Anterior cingulate cortex (tissue), 58 donors: ENCODE results near the gene MVD.
A peak's percentile ranks its signal among the peaks of the same experiment; 100 is the strongest.

ENCODE experiments used
- DNase-seq, 58 donors: peaks; one replicate each; lab custom pipeline; 2025; lab: John Stamatoyannopoulos, UW

The MVD gene

GRCh38 chr16:88662843-88663606 is at the start of gene MVD:
MVD (minus strand) TSS chr16:88663091; CDS start chr16:88663080, 11 bp downstream.
- DNase-seq: peak; percentile 70 to 99 (median 97)

- no peak for DNase-seq
Measured at GRCh38 chr16:88712362-88712979, 49.6 kb upstream of the MVD start.

- no peak for DNase-seq
Measured at GRCh38 chr16:88711750-88712340, 49.0 kb upstream of the MVD start.

- DNase-seq: no peak
Measured at GRCh38 chr16:88710556-88710955, 47.7 kb upstream of the MVD start.

GRCh38 chr16:88706965-88707826 is 44.3 kb upstream of the MVD start:
- DNase-seq: no peak

- DNase-seq: peak in 57 of 58 donors; percentile 15 to 92 (median 81)
Measured at GRCh38 chr16:88706229-88706964, 43.5 kb upstream of the MVD start, which contains the start of the genes CTU2 and RNF166. CTU2 (plus strand) TSS chr16:88706503; CDS start chr16:88706531, 28 bp downstream. RNF166 (minus strand) TSS chr16:88706408; CDS start chr16:88706325, 83 bp downstream.

GRCh38 chr16:88705801-88706228 is 42.9 kb upstream of the MVD start:
- DNase-seq: no peak

GRCh38 chr16:88705076-88705684 is 42.3 kb upstream of the MVD start:
- DNase-seq: peak in 31 of 58 donors; percentile 8 to 61 (median 29)

- DNase-seq: peak in 40 of 58 donors; percentile 16 to 74 (median 42)
Measured at GRCh38 chr16:88703486-88704309, 40.8 kb upstream of the MVD start.

GRCh38 chr16:88702371-88703210 is 39.7 kb upstream of the MVD start:
- DNase-seq: no peak

- no peak for DNase-seq
Measured at GRCh38 chr16:88701581-88702370, 38.9 kb upstream of the MVD start.

- DNase-seq: peak in 44 of 58 donors; percentile 13 to 68 (median 45)
Measured at GRCh38 chr16:88700636-88701482, 38.0 kb upstream of the MVD start.

- no peak for DNase-seq
Measured at GRCh38 chr16:88700322-88700635, 37.4 kb upstream of the MVD start.

- DNase-seq: no peak
Measured at GRCh38 chr16:88699180-88699579, 36.3 kb upstream of the MVD start.

- no peak for DNase-seq
Measured at GRCh38 chr16:88698646-88699045, 35.8 kb upstream of the MVD start.
